Thyroid gland (tissue), 4 donors: ENCODE measurements around the gene KRT32. TPM values are rescaled to one million over a fixed set of nuclear protein-coding genes. Genes with fewer than 3 reads are reported as not detected.

Experiments
- DNase-seq, 2 donors: peaks; one replicate each; pipeline ENCODE4 v3.0.0-alpha.2; 2019
- H3K27ac ChIP-seq, 3 donors: fragments of 200-600 bp; sonication (generic); 1 replicate in 2 of 3; 2 replicates in 1 of 3; pipeline ENCODE4 v1.5.1; 2016 to 2019; ENCODE audit warnings: mild to moderate bottlenecking in 1 of 3, moderate library complexity in 1 of 3
- H3K27me3 ChIP-seq: fragments of 200-600 bp; sonication (generic); one replicate; pipeline ENCODE4 v1.5.1; 2019
- H3K36me3 ChIP-seq, 2 donors: fragments of 200-600 bp; sonication (generic); one replicate each; pipeline ENCODE4 v1.5.1; 2016 to 2019
- H3K4me1 ChIP-seq, 2 donors: fragments of 200-600 bp; sonication (generic); one replicate each; pipeline ENCODE4 v1.5.1; 2017 to 2019
- H3K4me3 ChIP-seq, 3 donors: fragments of 200-600 bp; sonication (generic); replicated peaks in 1 of 3; 1 replicate in 2 of 3; 2 replicates in 1 of 3; pipeline ENCODE4 v1.5.1; 2016; ENCODE audit warnings: mild to moderate bottlenecking in 1 of 3
- H3K9me3 ChIP-seq: fragments of 200-600 bp; sonication (generic); one replicate; pipeline ENCODE4 v1.5.1; 2017
- CTCF ChIP-seq, 6 experiments: fragments of 200-600 bp in 3 of 6; fragments of 450-650 bp in 3 of 6; sonication (generic) in 3 of 6; IDR thresholded peaks; one replicate each; pipeline ENCODE4 v1.5.1; 2016 to 2019; ENCODE audit warnings: antibody characterized with exemption in 6 of 6, mild to moderate bottlenecking in 2 of 6, inconsistent platforms in 1 of 6, moderate library complexity in 1 of 6
- POLR2A ChIP-seq, 2 donors: fragments of 450-650 bp; IDR thresholded peaks; one replicate each; pipeline ENCODE4 v1.6.1; 2017; ENCODE audit warnings: antibody characterized with exemption in 2 of 2, mild to moderate bottlenecking in 2 of 2, moderate library complexity in 1 of 2
- WGBS, 2 donors: methylation state at CpG; one replicate each; pipeline ENCODE4 v1.1.5; 2017; 5-methylcytosine and 5-hydroxymethylcytosine counted together
- intact Hi-C: fragments of 100-400 bp; cut with DNase I; formaldehyde crosslinking; loops from one replicate; pipeline ENCODE4 v1.15.1; 2023
- total RNA-seq, 4 donors: library from RNA; depleted of rRNA; stranded (reverse); fragments of >200 nt; gene quantifications; one replicate each; pipeline ENCODE4 v1.2.3, GENCODE V29; 2016

Gene KRT32
- total RNA-seq, 4 donors from 2014 or later = not detected

- no peak overlapping the region for H3K4me3 ChIP-seq
- H3K36me3 ChIP-seq = no peaks in the 10 kb centered on the region
- H3K27me3 ChIP-seq = no peaks in the 10 kb centered on the region
- peaks cover 12 to 22% of the 10 kb centered on the region in 2 donors for H3K4me1 ChIP-seq
- no peak for TF ChIP-seq CTCF (IDR thresholded peaks at IDR 0.05)
- TF ChIP-seq POLR2A (IDR thresholded peaks at IDR 0.05) = no peak
- DNase-seq = no peak
- no peak overlapping the region for H3K27ac ChIP-seq
- intact Hi-C loops = no loop called here
- no peaks in the 10 kb centered on the region for H3K9me3 ChIP-seq
- WGBS, 2 donors = 85 to 94% methylated on average over 9 of the region's 9 CpGs
Observed at GRCh38 chr17:41483531-41483930, 16.3 kb upstream of the KRT32 start.

- Histone ChIP-seq H3K36me3 (no peaks in the 10 kb centered on the region), H3K27me3 (no peaks in the 10 kb centered on the region), H3K4me1 (peaks cover 12 to 22% of the 10 kb centered on the region in 2 donors), H3K27ac (no peak within 1 kb of the TSS), H3K9me3 (no peaks in the 10 kb centered on the region), H3K4me3 (no peak within 1 kb of the TSS)
- 92 to 94% methylated on average over 2 of the region's 2 CpGs for WGBS, 2 donors
- intact Hi-C loops = no loop called here
- TF ChIP-seq CTCF (IDR thresholded peaks at IDR 0.05) (no peak), POLR2A (IDR thresholded peaks at IDR 0.05) (no peak)
- no peak for DNase-seq
Observed at GRCh38 chr17:41481036-41481435, 13.8 kb upstream of the KRT32 start, which contains the start of gene KRT35. Gene KRT35 (minus strand): TSS chr17:41481151. CDS start chr17:41481097, 54 bp downstream.

GRCh38 chr17:41480581-41480980 is 13.4 kb upstream of the KRT32 start:
- TF ChIP-seq POLR2A (IDR thresholded peaks at IDR 0.05) = no peak
- no peak for TF ChIP-seq CTCF (IDR thresholded peaks at IDR 0.05)
- 90% methylated on average over 10 of the region's 10 CpGs for WGBS, 2 donors
- Histone ChIP-seq H3K27me3 (no peaks in the 10 kb centered on the region), H3K9me3 (no peaks in the 10 kb centered on the region), H3K4me1 (peaks cover 12 to 22% of the 10 kb centered on the region in 2 donors), H3K27ac (no peak overlapping the region), H3K4me3 (no peak overlapping the region), H3K36me3 (no peaks in the 10 kb centered on the region)
- DNase-seq = no peak
- intact Hi-C loops = no loop called here

- WGBS, 2 donors = 76 to 83% methylated on average over 2 of the region's 2 CpGs
- no peak for TF ChIP-seq CTCF (IDR thresholded peaks at IDR 0.05)
- TF ChIP-seq POLR2A (IDR thresholded peaks at IDR 0.05) = no peak
- intact Hi-C loops = no loop called here
Observed at GRCh38 chr17:41480136-41480535, 12.9 kb upstream of the KRT32 start.

GRCh38 chr17:41478237-41478636 is 11.1 kb upstream of the KRT32 start:
- WGBS, 2 donors = 47 to 49% methylated on average over 6 to 8 of the region's 8 CpGs
- Histone ChIP-seq H3K4me3 (no peak overlapping the region), H3K9me3 (no peaks in the 10 kb centered on the region), H3K4me1 (no peaks in the 10 kb centered on the region), H3K36me3 (no peaks in the 10 kb centered on the region), H3K27me3 (no peaks in the 10 kb centered on the region), H3K27ac (no peak overlapping the region)
- peak; percentile 76 to 81 for DNase-seq
- TF ChIP-seq CTCF (IDR thresholded peaks at IDR 0.05) = peak in 3 of 6 experiments; percentile 7 to 30 (median 18)
- TF ChIP-seq POLR2A (IDR thresholded peaks at IDR 0.05) = no peak
- intact Hi-C loops = no loop called here

More at GRCh38 chr17:41480136-41480535, 12.9 kb upstream of the KRT32 start:
- peaks cover 11 to 18% of the 10 kb centered on the region in 2 donors for H3K4me1 ChIP-seq
- no peak for DNase-seq
- no peak overlapping the region for H3K27ac ChIP-seq
- H3K9me3 ChIP-seq = no peaks in the 10 kb centered on the region
- no peaks in the 10 kb centered on the region for H3K36me3 ChIP-seq
- H3K27me3 ChIP-seq = no peaks in the 10 kb centered on the region
- H3K4me3 ChIP-seq = no peak overlapping the region
